Hepatocyte (in vitro differentiated cells): ENCODE measurements around the gene C22orf23. TPM values are rescaled to one million over a fixed set of nuclear protein-coding genes. Genes with fewer than 3 reads are reported as not detected.

Experiments used
- DNase-seq: peaks from one replicate; pipeline ENCODE4 v3.0.0-alpha.2; 2016; ENCODE audit warnings: low spot score
- H2AFZ ChIP-seq: fragments of 200-600 bp; sonication (generic); 2 replicates; pipeline ENCODE4 v1.6.0; 2016; ENCODE audit warnings: antibody characterized with exemption, mild to moderate bottlenecking
- H3K27ac ChIP-seq: fragments of 200-600 bp; sonication (generic); 2 replicates; pipeline ENCODE4 v1.5.1; 2016; ENCODE audit warnings: mild to moderate bottlenecking
- H3K27me3 ChIP-seq: fragments of 200-600 bp; sonication (generic); 2 replicates; pipeline ENCODE4 v1.6.1; 2016
- H3K36me3 ChIP-seq: fragments of 200-600 bp; sonication (generic); replicated peaks from 2 replicates; pipeline ENCODE4 v1.5.1; 2016; ENCODE audit warnings: low read depth; ENCODE audit not compliant: insufficient read depth
- H3K4me1 ChIP-seq: fragments of 200-600 bp; sonication (generic); 2 replicates; pipeline ENCODE4 v1.5.1; 2016; ENCODE audit warnings: mild to moderate bottlenecking, moderate library complexity; ENCODE audit not compliant: insufficient read depth
- H3K4me2 ChIP-seq: fragments of 200-600 bp; sonication (generic); 2 replicates; pipeline ENCODE4 v1.6.0; 2016
- H3K4me3 ChIP-seq: fragments of 200-600 bp; sonication (generic); 2 replicates; pipeline ENCODE4 v1.5.1; 2016; ENCODE audit warnings: mild to moderate bottlenecking
- H3K79me2 ChIP-seq: fragments of 200-600 bp; sonication (generic); 2 replicates; pipeline ENCODE4 v1.6.0; 2017; ENCODE audit warnings: mild to moderate bottlenecking
- H3K9me2 ChIP-seq: fragments of 200-600 bp; sonication (generic); replicated peaks from 2 replicates; pipeline ENCODE4 v1.6.0; 2017; ENCODE audit warnings: mild to moderate bottlenecking; ENCODE audit not compliant: insufficient read depth
- H3K9me3 ChIP-seq: fragments of 200-600 bp; sonication (generic); 2 replicates; pipeline ENCODE4 v1.5.1; 2016; ENCODE audit warnings: low read depth, mild to moderate bottlenecking
- H4K20me1 ChIP-seq: fragments of 200-600 bp; sonication (generic); 2 replicates; pipeline ENCODE4 v1.6.0; 2016; ENCODE audit warnings: mild to moderate bottlenecking; ENCODE audit not compliant: insufficient read depth, poor library complexity, severe bottlenecking
- EZH2 ChIP-seq: fragments of 200-600 bp; sonication (generic); IDR thresholded peaks from 2 replicates; pipeline ENCODE4 v1.6.1; 2016; ENCODE audit warnings: antibody characterized with exemption, mild to moderate bottlenecking, borderline replicate concordance
- EZH2phosphoT487 ChIP-seq: fragments of 200-600 bp; sonication (generic); IDR thresholded peaks from one replicate; pipeline ENCODE4 v1.6.1; 2018; ENCODE audit warnings: antibody characterized with exemption, mild to moderate bottlenecking, low read depth, moderate library complexity; ENCODE audit not compliant: unreplicated experiment, severe bottlenecking
- WGBS: methylation state at CpG from one replicate; pipeline ENCODE4 v1.1.6; 2016; ENCODE audit warnings: low lambda C conversion rate; ENCODE audit errors: missing lambda C conversion rate; 5-methylcytosine and 5-hydroxymethylcytosine counted together
- polyA plus RNA-seq: library from polyadenylated mRNA; unstranded; fragments of >200 nt; fragmentation: Nextera tagmentation; extraction: Ambion mirVana; gene quantifications from 2 replicates; pipeline ENCODE4 v1.2.1, GENCODE V29; 2016
- total RNA-seq: library from RNA; depleted of rRNA; stranded (reverse); fragments of >200 nt; gene quantifications from 2 replicates; pipeline ENCODE4 v1.2.3, GENCODE V29; 2014
- TF ChIP-seq, protein P1 (sequence below): fragments of 200-600 bp; sonication (generic); IDR thresholded peaks from 2 replicates; pipeline ENCODE4 v1.5.1; 2016; ENCODE audit warnings: antibody characterized with exemption, mild to moderate bottlenecking; ENCODE audit not compliant: poor library complexity

Gene C22orf23
- total and polyA plus RNA-seq, 2 experiments from 2014 or later, result 0.29 to 0.30 TPM

DNA sequence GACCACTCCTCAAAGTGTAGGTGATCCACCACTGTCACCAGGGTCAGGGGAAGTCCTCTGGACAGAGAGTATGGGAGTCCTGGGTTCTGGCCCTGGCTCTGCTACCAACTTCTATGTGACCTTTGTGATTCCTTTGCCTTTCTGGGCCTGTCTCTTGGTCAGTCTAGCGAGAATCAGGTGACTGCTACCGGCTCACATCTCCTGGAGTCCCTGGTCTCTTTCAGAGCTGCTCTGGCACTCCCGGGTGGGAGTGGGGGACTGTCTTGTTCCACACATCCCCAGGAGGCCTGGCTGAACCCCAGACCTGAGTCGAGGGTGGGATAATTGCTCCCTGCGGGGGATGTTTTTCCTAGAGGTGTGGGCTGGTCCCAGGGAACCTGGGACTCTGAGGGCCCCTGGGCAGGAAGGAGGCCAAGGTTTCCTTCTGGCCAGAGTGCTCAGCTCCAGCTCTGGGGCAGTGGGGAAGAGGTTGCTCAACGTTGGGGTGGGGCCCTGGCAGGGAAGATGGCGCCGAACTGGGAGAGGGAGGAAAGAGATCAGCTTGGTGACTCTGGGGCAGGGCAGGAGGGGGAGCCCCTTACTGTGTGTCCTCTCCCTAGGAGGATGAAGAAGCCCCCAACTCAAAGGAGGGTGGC lies 28.9 kb upstream of the C22orf23 start:
- WGBS, result 83% methylated on average over 8 of the region's 8 CpGs
- Histone ChIP-seq H3K4me2 (no peak overlapping the region), H3K9me3 (no peaks in the 10 kb centered on the region), H3K36me3 (no peaks in the 10 kb centered on the region), H3K9me2 (no peaks in the 10 kb centered on the region), H4K20me1 (peaks cover 4% of the 10 kb centered on the region), H3K79me2 (no peaks in the 10 kb centered on the region), H3K4me1 (peaks cover 5% of the 10 kb centered on the region), H3K27ac (no peak overlapping the region), H2AFZ (no peak overlapping the region), H3K27me3 (peaks cover 37% of the 10 kb centered on the region), H3K4me3 (no peak overlapping the region)
- no peak for DNase-seq
- TF ChIP-seq EZH2phosphoT487, result no peak
- TF ChIP-seq EZH2, result no peak
- TF ChIP-seq, protein P1, sequence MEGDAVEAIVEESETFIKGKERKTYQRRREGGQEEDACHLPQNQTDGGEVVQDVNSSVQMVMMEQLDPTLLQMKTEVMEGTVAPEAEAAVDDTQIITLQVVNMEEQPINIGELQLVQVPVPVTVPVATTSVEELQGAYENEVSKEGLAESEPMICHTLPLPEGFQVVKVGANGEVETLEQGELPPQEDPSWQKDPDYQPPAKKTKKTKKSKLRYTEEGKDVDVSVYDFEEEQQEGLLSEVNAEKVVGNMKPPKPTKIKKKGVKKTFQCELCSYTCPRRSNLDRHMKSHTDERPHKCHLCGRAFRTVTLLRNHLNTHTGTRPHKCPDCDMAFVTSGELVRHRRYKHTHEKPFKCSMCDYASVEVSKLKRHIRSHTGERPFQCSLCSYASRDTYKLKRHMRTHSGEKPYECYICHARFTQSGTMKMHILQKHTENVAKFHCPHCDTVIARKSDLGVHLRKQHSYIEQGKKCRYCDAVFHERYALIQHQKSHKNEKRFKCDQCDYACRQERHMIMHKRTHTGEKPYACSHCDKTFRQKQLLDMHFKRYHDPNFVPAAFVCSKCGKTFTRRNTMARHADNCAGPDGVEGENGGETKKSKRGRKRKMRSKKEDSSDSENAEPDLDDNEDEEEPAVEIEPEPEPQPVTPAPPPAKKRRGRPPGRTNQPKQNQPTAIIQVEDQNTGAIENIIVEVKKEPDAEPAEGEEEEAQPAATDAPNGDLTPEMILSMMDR, result no peak

DNA sequence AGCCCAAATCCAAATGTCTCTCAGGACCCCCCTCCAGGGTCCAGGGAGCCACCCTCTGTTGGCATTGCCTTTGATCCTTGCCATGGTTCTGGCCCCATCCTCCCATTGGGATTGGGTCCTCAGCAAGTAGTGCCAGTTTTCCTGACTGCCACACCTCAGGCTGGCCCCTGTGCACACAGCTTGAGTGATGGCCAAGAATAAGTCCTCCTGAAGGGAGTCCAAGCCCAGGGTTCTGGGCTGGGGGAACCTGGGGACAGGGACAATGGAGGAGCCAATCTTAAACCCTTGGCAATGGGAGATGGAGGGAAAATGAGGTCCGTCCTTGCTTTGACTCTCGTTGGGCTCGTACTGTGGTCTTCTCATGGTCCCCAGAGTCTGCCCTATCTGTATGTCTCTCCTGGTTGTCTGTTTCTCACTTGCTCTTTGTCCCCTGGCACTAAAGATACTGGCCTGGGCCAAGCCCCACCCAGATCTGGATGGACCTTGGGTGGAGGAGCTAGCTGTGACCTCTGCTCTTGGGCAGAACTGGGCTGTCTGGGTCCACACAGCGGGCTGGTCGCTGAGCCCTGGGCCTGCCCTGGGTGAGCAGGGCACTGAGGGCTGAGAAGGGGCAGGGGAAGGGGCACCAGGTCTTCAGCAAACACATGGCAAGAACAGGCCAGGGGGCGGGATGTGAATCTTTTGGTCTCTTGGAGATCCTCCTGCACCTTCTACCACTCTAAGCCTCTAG lies 28.0 kb upstream of the C22orf23 start:
- no peak overlapping the region for H3K27ac ChIP-seq
- H3K4me3 ChIP-seq, result no peak overlapping the region

DNA sequence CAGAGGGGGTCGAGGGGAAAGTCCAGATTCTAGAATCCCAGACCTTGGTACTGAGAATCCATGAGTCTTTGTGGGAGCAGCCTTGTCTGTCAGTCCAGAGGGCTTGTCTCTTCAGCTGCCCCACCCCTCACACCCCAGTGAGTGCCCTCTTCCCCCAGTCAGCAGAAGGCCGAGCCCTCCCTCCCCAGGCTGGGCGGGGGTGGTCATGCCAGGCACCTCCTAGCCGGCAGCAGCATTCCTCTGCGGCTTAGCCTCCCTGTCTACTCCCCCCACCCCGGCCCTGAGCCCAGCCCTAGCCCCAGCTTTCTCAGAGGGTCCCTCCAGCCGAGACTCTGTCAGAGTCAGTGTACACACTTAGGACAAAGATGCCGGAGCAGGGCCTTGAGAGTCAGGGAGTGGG lies 26.4 kb upstream of the C22orf23 start:
- H3K79me2 ChIP-seq, result no peaks in the 10 kb centered on the region
- peaks cover 33% of the 10 kb centered on the region for H3K27me3 ChIP-seq
- H3K4me3 ChIP-seq, result no peak overlapping the region
- TF ChIP-seq, protein P1, result no peak
- TF ChIP-seq EZH2 (no peak), EZH2phosphoT487 (no peak)
- no peak overlapping the region for H2AFZ ChIP-seq
- peaks cover 5% of the 10 kb centered on the region for H3K4me1 ChIP-seq
- H3K27ac ChIP-seq, result no peak overlapping the region
- WGBS, result 74% methylated on average over 7 of the region's 8 CpGs
- no peak for DNase-seq
- H3K9me2 ChIP-seq, result no peaks in the 10 kb centered on the region
- no peak overlapping the region for H3K4me2 ChIP-seq
- peaks cover 4% of the 10 kb centered on the region for H4K20me1 ChIP-seq
- H3K36me3 ChIP-seq, result no peaks in the 10 kb centered on the region
- no peaks in the 10 kb centered on the region for H3K9me3 ChIP-seq

More for the DNA sequence above, 28.0 kb upstream of the C22orf23 start:
- WGBS, result 94% methylated on average over 6 of the region's 6 CpGs
- Histone ChIP-seq H3K36me3 (no peaks in the 10 kb centered on the region), H3K9me3 (no peaks in the 10 kb centered on the region), H3K4me2 (no peak overlapping the region), H4K20me1 (peaks cover 4% of the 10 kb centered on the region), H3K4me1 (peaks cover 5% of the 10 kb centered on the region), H2AFZ (no peak overlapping the region), H3K9me2 (no peaks in the 10 kb centered on the region), H3K79me2 (no peaks in the 10 kb centered on the region), H3K27me3 (peaks cover 37% of the 10 kb centered on the region)
- no peak for DNase-seq
- TF ChIP-seq EZH2phosphoT487 (no peak), EZH2 (no peak)
- TF ChIP-seq, protein P1, result no peak
